Osteoblast (primary cell): Measurements from ENCODE around the gene SAMD9L. TPM values are rescaled to one million over a fixed set of nuclear protein-coding genes. Genes with fewer than 3 reads are reported as not detected.

Experiments
- DNase-seq: peaks from one replicate; pipeline ENCODE4 v3.0.0; 2011; ENCODE audit warnings: low spot score, mixed read lengths; ENCODE audit not compliant: insufficient read length; ENCODE audit errors: missing footprints
- H2AFZ ChIP-seq: 2 replicates; pipeline ENCODE4 v1.6.0; 2011; ENCODE audit warnings: mild to moderate bottlenecking, low read length
- H3K27ac ChIP-seq: 2 replicates; pipeline ENCODE4 v1.5.1; 2011; ENCODE audit warnings: mild to moderate bottlenecking, low read depth, low read length, moderate library complexity
- H3K27me3 ChIP-seq: 2 replicates; pipeline ENCODE4 v1.6.0; 2012; ENCODE audit warnings: mild to moderate bottlenecking, control low read depth, inconsistent platforms, low read length, moderate library complexity; ENCODE audit not compliant: insufficient read depth
- H3K36me3 ChIP-seq: 2 replicates; pipeline ENCODE4 v1.5.1; 2011; ENCODE audit warnings: mild to moderate bottlenecking, low read length, control low read depth, moderate library complexity; ENCODE audit not compliant: insufficient read depth
- H3K4me1 ChIP-seq: 2 replicates; pipeline ENCODE4 v1.5.1; 2011; ENCODE audit warnings: mild to moderate bottlenecking, low read length, control low read depth, moderate library complexity; ENCODE audit not compliant: insufficient read depth
- H3K4me2 ChIP-seq: 2 replicates; pipeline ENCODE4 v1.6.0; 2011; ENCODE audit warnings: mild to moderate bottlenecking, low read length; ENCODE audit not compliant: insufficient read depth
- H3K4me3 ChIP-seq: fragments of 200-600 bp; sonication (generic); 3 replicates; pipeline ENCODE4 v1.5.1; 2012; ENCODE audit warnings: mild to moderate bottlenecking, low read length, inconsistent platforms; ENCODE audit not compliant: insufficient read depth
- H3K79me2 ChIP-seq: 2 replicates; pipeline ENCODE4 v1.6.0; 2012; ENCODE audit warnings: mild to moderate bottlenecking, low read length, control low read depth, inconsistent platforms; ENCODE audit not compliant: insufficient read depth
- H3K9me3 ChIP-seq: 2 replicates; pipeline ENCODE4 v1.5.1; 2011; ENCODE audit warnings: low read depth, low read length, control low read depth
- H4K20me1 ChIP-seq: 2 replicates; pipeline ENCODE4 v1.6.0; 2012; ENCODE audit warnings: mild to moderate bottlenecking, low read length, control low read depth; ENCODE audit not compliant: insufficient read depth
- CTCF ChIP-seq: IDR thresholded peaks from 2 replicates; pipeline ENCODE4 v1.5.1; 2011; ENCODE audit warnings: mild to moderate bottlenecking, low read depth, low read length, moderate library complexity; ENCODE audit errors: extremely low read depth
- total RNA-seq: library from RNA; depleted of rRNA; stranded (reverse); fragments of >200 nt; gene quantifications from 2 replicates; pipeline ENCODE4 v1.2.3, GENCODE V29; 2012

The SAMD9L gene
- total RNA-seq, 1 donor: 25.0 TPM

DNA sequence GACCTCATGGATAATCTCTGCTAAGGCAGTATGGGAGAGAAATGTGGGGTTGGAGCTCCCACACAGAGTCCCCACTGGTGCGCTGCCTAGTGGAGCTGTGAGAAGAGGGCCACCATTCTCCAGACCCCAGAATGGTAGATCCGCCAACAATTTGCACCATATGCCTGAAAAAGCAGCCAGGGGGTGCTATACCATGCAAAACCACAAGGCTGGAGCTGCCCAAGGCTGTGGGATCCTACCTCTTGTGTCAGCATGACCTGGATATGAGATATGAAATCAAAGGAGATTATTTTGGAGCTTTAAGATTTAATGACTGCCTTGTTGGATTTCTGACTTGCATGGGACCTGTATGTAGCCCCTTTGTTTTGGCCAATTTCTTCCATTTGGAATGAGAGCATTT is 27.0 kb upstream of the SAMD9L start:
- H3K4me3 ChIP-seq: no peak overlapping the region
- no peaks in the 10 kb centered on the region for H3K4me1 ChIP-seq
- no peaks in the 10 kb centered on the region for H3K79me2 ChIP-seq
- H4K20me1 ChIP-seq: no peaks in the 10 kb centered on the region
- TF ChIP-seq CTCF: peak; percentile 9
- H3K9me3 ChIP-seq: peaks cover 6% of the 10 kb centered on the region
- peaks cover 16% of the 10 kb centered on the region for H3K27me3 ChIP-seq
- no peaks in the 10 kb centered on the region for H3K36me3 ChIP-seq
- H2AFZ ChIP-seq: no peak overlapping the region
- H3K4me2 ChIP-seq: no peak overlapping the region
- DNase-seq: no peak
- H3K27ac ChIP-seq: no peak overlapping the region

GRCh38 chr7:93172683-93173082 is 24.5 kb upstream of the SAMD9L start:
- no peak for DNase-seq
- TF ChIP-seq CTCF: no peak
- Histone ChIP-seq H3K27ac (no peak overlapping the region), H3K4me2 (no peak overlapping the region), H3K27me3 (peaks cover 9% of the 10 kb centered on the region), H3K36me3 (no peaks in the 10 kb centered on the region), H3K79me2 (no peaks in the 10 kb centered on the region), H2AFZ (no peak overlapping the region), H3K4me1 (no peaks in the 10 kb centered on the region), H3K4me3 (no peak overlapping the region), H3K9me3 (peaks cover 6% of the 10 kb centered on the region), H4K20me1 (no peaks in the 10 kb centered on the region)

- no peaks in the 10 kb centered on the region for H4K20me1 ChIP-seq
- no peak for DNase-seq
- H2AFZ ChIP-seq: no peak overlapping the region
- H3K27me3 ChIP-seq: peaks cover 2% of the 10 kb centered on the region
- no peaks in the 10 kb centered on the region for H3K4me1 ChIP-seq
- H3K79me2 ChIP-seq: no peaks in the 10 kb centered on the region
- TF ChIP-seq CTCF: no peak
- no peak overlapping the region for H3K4me3 ChIP-seq
- no peaks in the 10 kb centered on the region for H3K36me3 ChIP-seq
- no peak overlapping the region for H3K27ac ChIP-seq
- H3K4me2 ChIP-seq: no peak overlapping the region
- peaks cover 6% of the 10 kb centered on the region for H3K9me3 ChIP-seq
These were observed 23.5 kb upstream of the SAMD9L start for GRCh38 chr7:93171606-93172226.

- Histone ChIP-seq H3K4me2 (peak overlapping the region; percentile 40), H3K36me3 (no peaks in the 10 kb centered on the region), H3K4me1 (no peaks in the 10 kb centered on the region), H2AFZ (no peak overlapping the region), H3K4me3 (no peak overlapping the region), H3K79me2 (no peaks in the 10 kb centered on the region), H3K27ac (no peak overlapping the region), H3K9me3 (no peaks in the 10 kb centered on the region), H3K27me3 (no peaks in the 10 kb centered on the region), H4K20me1 (no peaks in the 10 kb centered on the region)
- no peak for DNase-seq
- no peak for TF ChIP-seq CTCF
These were observed 17.3 kb upstream of the SAMD9L start for GRCh38 chr7:93165447-93165846.
